IMR-90 (cell line): ENCODE data around the gene NCAPD3. TPM values are rescaled to one million over a fixed set of nuclear protein-coding genes. Genes with fewer than 3 reads are reported as not detected.

Experiments
- ATAC-seq: fragments of 200-7000 bp; cut with Tn5 transposase; 2 replicates; pipeline ENCODE4 v1.9.1; 2020; ENCODE audit warnings: low read depth, mild to moderate bottlenecking, moderate library complexity
- BruUV-seq: library from RNA; stranded (reverse); fragments of 400-500 nt; replicated peaks from 2 replicates; lab custom pipeline; 2021; lab: Mats Ljungman, UMichigan
- CTCF ChIA-PET: fragments of 300-600 bp; formaldehyde crosslinking; extraction: SDS; loops from one replicate; lab custom pipeline; 2021; ENCODE audit warnings: antibody characterized with exemption; lab: Yijun Ruan, JAX
- POLR2A ChIA-PET: fragments of 300-600 bp; sonication (Branson Sonifier 250); formaldehyde crosslinking; loops from one replicate; lab custom pipeline; 2022; ENCODE audit warnings: antibody characterized with exemption; ENCODE audit not compliant: unreplicated experiment; lab: Charles Lee
- DNase-seq: peaks from one replicate; pipeline ENCODE4 v3.0.0; 2013
- H2AFZ ChIP-seq: replicated peaks from 2 replicates; pipeline ENCODE3; 2013; ENCODE audit warnings: low read length, mild to moderate bottlenecking; ENCODE audit not compliant: poor library complexity
- H2AK5ac ChIP-seq: 2 replicates; pipeline ENCODE4 v1.6.1; 2013; ENCODE audit warnings: low read depth, low read length, inconsistent platforms
- H2AK9ac ChIP-seq: replicated peaks from 2 replicates; pipeline ENCODE3; 2013; ENCODE audit warnings: mild to moderate bottlenecking, low read depth, low read length, moderate library complexity; ENCODE audit not compliant: poor library complexity
- H2BK120ac ChIP-seq: 2 replicates; pipeline ENCODE4 v1.6.1; 2013; ENCODE audit warnings: low read depth, low read length, inconsistent platforms
- H2BK15ac ChIP-seq: 3 replicates; pipeline ENCODE4 v1.6.1; 2013; ENCODE audit warnings: low read depth, low read length, inconsistent platforms
- H2BK20ac ChIP-seq: 2 replicates; pipeline ENCODE4 v1.6.1; 2013; ENCODE audit warnings: low read depth, mild to moderate bottlenecking, inconsistent platforms, low read length, moderate library complexity
- H2BK5ac ChIP-seq: 2 replicates; pipeline ENCODE4 v1.6.1; 2013; ENCODE audit warnings: mild to moderate bottlenecking, low read depth, low read length, inconsistent platforms; ENCODE audit not compliant: poor library complexity, severe bottlenecking
- H3K14ac ChIP-seq: replicated peaks from 2 replicates; pipeline ENCODE4 v1.6.1; 2013; ENCODE audit warnings: low read depth, low read length, inconsistent platforms
- H3K18ac ChIP-seq: 2 replicates; pipeline ENCODE4 v1.6.1; 2013; ENCODE audit warnings: low read depth, low read length, control low read depth
- H3K23ac ChIP-seq: 2 replicates; pipeline ENCODE4 v1.6.1; 2013; ENCODE audit warnings: low read depth, low read length, inconsistent platforms
- H3K27ac ChIP-seq: 2 replicates; pipeline ENCODE4 v1.5.1; 2013; ENCODE audit warnings: mild to moderate bottlenecking, control low read depth, low read length; ENCODE audit not compliant: insufficient read depth
- H3K27me3 ChIP-seq: 2 replicates; pipeline ENCODE4 v1.6.1; 2013; ENCODE audit warnings: low read length; ENCODE audit not compliant: control insufficient read depth, insufficient read depth
- H3K36me3 ChIP-seq: 2 replicates; pipeline ENCODE4 v1.6.1; 2013; ENCODE audit warnings: low read length, mixed read lengths; ENCODE audit not compliant: control insufficient read depth, insufficient read depth
- H3K4ac ChIP-seq: 2 replicates; pipeline ENCODE4 v1.6.1; 2013; ENCODE audit warnings: low read depth, low read length, inconsistent platforms
- H3K4me1 ChIP-seq: 2 replicates; pipeline ENCODE4 v1.6.1; 2013; ENCODE audit warnings: low read length, mixed read lengths; ENCODE audit not compliant: control insufficient read depth, insufficient read depth
- H3K4me2 ChIP-seq: 2 replicates; pipeline ENCODE4 v1.6.1; 2013; ENCODE audit warnings: low read depth, mild to moderate bottlenecking, control low read depth, low read length, moderate library complexity
- H3K4me3 ChIP-seq: 2 replicates; pipeline ENCODE4 v1.5.1; 2013; ENCODE audit warnings: low read depth, mild to moderate bottlenecking, control low read depth, low read length, moderate library complexity; ENCODE audit not compliant: insufficient read depth
- H3K56ac ChIP-seq: 2 replicates; pipeline ENCODE4 v1.6.1; 2013; ENCODE audit warnings: low read length, inconsistent platforms; ENCODE audit not compliant: insufficient read depth; ENCODE audit errors: extremely low read depth
- H3K79me1 ChIP-seq, 2 experiments: 2 replicates each; pipeline ENCODE4 v1.6.1; 2013; ENCODE audit warnings: low read length in 2 of 2, inconsistent platforms in 1 of 2, low read depth in 1 of 2
- H3K9ac ChIP-seq: 2 replicates; pipeline ENCODE4 v1.6.1; 2013; ENCODE audit warnings: low read depth, low read length, control low read depth
- H3K9me1 ChIP-seq: 2 replicates; pipeline ENCODE4 v1.6.1; 2013; ENCODE audit warnings: low read length, inconsistent platforms; ENCODE audit not compliant: insufficient read depth
- H3K9me3 ChIP-seq: 2 replicates; pipeline ENCODE4 v1.6.1; 2013; ENCODE audit warnings: low read length; ENCODE audit not compliant: control insufficient read depth, insufficient read depth
- H4K20me1 ChIP-seq: 2 replicates; pipeline ENCODE4 v1.6.1; 2013; ENCODE audit warnings: low read length, inconsistent platforms; ENCODE audit not compliant: insufficient read depth
- H4K5ac ChIP-seq: 2 replicates; pipeline ENCODE4 v1.6.1; 2013; ENCODE audit warnings: mild to moderate bottlenecking, low read depth, low read length, control low read depth
- H4K8ac ChIP-seq, 2 experiments: 2 replicates each; pipeline ENCODE4 v1.6.1; 2013; ENCODE audit warnings: low read depth in 2 of 2, low read length in 2 of 2, control low read depth in 1 of 2, inconsistent platforms in 1 of 2
- H4K91ac ChIP-seq: 2 replicates; pipeline ENCODE4 v1.6.1; 2013; ENCODE audit warnings: low read depth, low read length, inconsistent platforms; ENCODE audit not compliant: insufficient read depth
- BHLHE40 ChIP-seq: fragments of 150-350 bp; IDR thresholded peaks from 2 replicates; pipeline ENCODE4 v1.6.1; 2016; ENCODE audit warnings: mild to moderate bottlenecking, low read depth, low read length
- CEBPB ChIP-seq: IDR thresholded peaks from 2 replicates; pipeline ENCODE4 v1.6.1; 2012; ENCODE audit warnings: low read depth, low read length, improper control_type of control experiment
- CHD1 ChIP-seq: IDR thresholded peaks from 2 replicates; pipeline ENCODE4 v1.6.1; 2012; ENCODE audit warnings: low read depth, low read length, improper control_type of control experiment
- CTCF ChIP-seq: conservative IDR thresholded peaks from 2 replicates; pipeline ENCODE4 v1.5.1; 2012; ENCODE audit warnings: mild to moderate bottlenecking, low read depth, low read length, improper control_type of control experiment
- ELK1 ChIP-seq: fragments of 150-350 bp; IDR thresholded peaks from 2 replicates; pipeline ENCODE4 v1.6.1; 2016; ENCODE audit warnings: low read depth, mild to moderate bottlenecking, low read length, moderate library complexity, borderline replicate concordance
- FOS ChIP-seq: fragments of 150-350 bp; IDR thresholded peaks from 2 replicates; pipeline ENCODE4 v1.6.1; 2016; ENCODE audit warnings: low read depth, low read length
- MAFK ChIP-seq: IDR thresholded peaks from 2 replicates; pipeline ENCODE4 v1.6.1; 2012; ENCODE audit warnings: low read depth, low read length, improper control_type of control experiment
- MAZ ChIP-seq: IDR thresholded peaks from 2 replicates; pipeline ENCODE4 v1.6.1; 2012; ENCODE audit warnings: low read depth, mild to moderate bottlenecking, low read length, improper control_type of control experiment, moderate library complexity, borderline replicate concordance
- MXI1 ChIP-seq: IDR thresholded peaks from 2 replicates; pipeline ENCODE4 v1.6.1; 2012; ENCODE audit warnings: low read depth, mild to moderate bottlenecking, low read length, moderate library complexity, borderline replicate concordance
- NFE2L2 ChIP-seq: fragments of 150-350 bp; IDR thresholded peaks from 2 replicates; pipeline ENCODE4 v1.6.1; 2016; ENCODE audit warnings: low read depth, mild to moderate bottlenecking, low read length
- POLR2A ChIP-seq: IDR thresholded peaks from 2 replicates; pipeline ENCODE4 v1.6.1; 2012; ENCODE audit warnings: mild to moderate bottlenecking, low read depth, low read length
- RAD21 ChIP-seq: IDR thresholded peaks from 2 replicates; pipeline ENCODE4 v1.6.1; 2012; ENCODE audit warnings: low read length, improper control_type of control experiment
- RCOR1 ChIP-seq: IDR thresholded peaks from 2 replicates; pipeline ENCODE4 v1.6.1; 2012; ENCODE audit warnings: mild to moderate bottlenecking, low read length, improper control_type of control experiment; ENCODE audit not compliant: insufficient replicate concordance
- RFX5 ChIP-seq: IDR thresholded peaks from 2 replicates; pipeline ENCODE4 v1.8.0; 2012; ENCODE audit warnings: low read depth, mild to moderate bottlenecking, low read length, moderate library complexity
- SMC3 ChIP-seq: fragments of 150-350 bp; IDR thresholded peaks from 2 replicates; pipeline ENCODE4 v1.6.1; 2016; ENCODE audit warnings: low read depth, mild to moderate bottlenecking, antibody characterized with exemption, low read length, moderate library complexity
- USF2 ChIP-seq: fragments of 150-350 bp; IDR thresholded peaks from 2 replicates; pipeline ENCODE4 v1.6.1; 2017; ENCODE audit warnings: mild to moderate bottlenecking, antibody characterized with exemption, low read length, low read depth
- WGBS, 2 experiments: methylation state at CpG; one replicate each; pipeline versions ENCODE4 v1.1.5 to v1.1.7; 2013; ENCODE audit warnings: missing lambda C conversion rate in 2 of 2; ENCODE audit not compliant: insufficient read length in 1 of 2; ENCODE audit errors: extremely low coverage in 2 of 2; 5-methylcytosine and 5-hydroxymethylcytosine counted together
- dilution Hi-C: fragments of 300-500 bp; cut with HindIII; formaldehyde crosslinking; loops from one replicate; pipeline ENCODE4 v1.14.3; 2018; ENCODE audit warnings: low sequenced_read_pairs; ENCODE audit not compliant: unreplicated experiment
- in situ Hi-C: fragments of 300-500 bp; cut with MboI; formaldehyde crosslinking; loops from 3 replicates; pipeline ENCODE4 v1.14.3; 2019; ENCODE audit warnings: low sequenced_read_pairs, inconsistent platforms, mixed read lengths
- intact Hi-C: fragments of 100-400 bp; cut with micrococcal nuclease; formaldehyde crosslinking; loops from 2 replicates; pipeline ENCODE4 v1.10.0; 2022
- polyA plus RNA-seq, 3 experiments: library from polyadenylated mRNA; depleted of rRNA; stranded (reverse); fragments of >200 nt; gene quantifications; 2 replicates each; pipeline ENCODE4 v1.2.3, GENCODE V29; 2012; ENCODE audit warnings: low replicate concordance in 1 of 3
- total RNA-seq: library from RNA; depleted of rRNA; stranded (reverse); fragments of >200 nt; gene quantifications from 2 replicates; pipeline ENCODE4 v1.2.3, GENCODE V29; 2012

Gene NCAPD3
- total and polyA plus RNA-seq, 2 of the 4 experiments (the other 2 are of a cell fraction) = 18.0 to 19.2 TPM

GRCh38 chr11:134233729-134234179 lies 10.0 kb upstream of the NCAPD3 start:
- dilution Hi-C loops = no loop called here

More at GRCh38 chr11:134233729-134234179, 10.0 kb upstream of the NCAPD3 start:
- H3K27ac ChIP-seq = no peak overlapping the region
- no peak overlapping the region for H3K56ac ChIP-seq
- TF ChIP-seq MXI1 = no peak
- TF ChIP-seq SMC3 = no peak
- no peak for TF ChIP-seq CHD1
- TF ChIP-seq CTCF = no peak
- no peak for TF ChIP-seq ELK1
- no peak for TF ChIP-seq POLR2A
- no peak for TF ChIP-seq BHLHE40
- no peak for TF ChIP-seq CEBPB
- no peak for TF ChIP-seq FOS
- no peak for TF ChIP-seq RCOR1
- TF ChIP-seq MAFK = no peak
- no peak for TF ChIP-seq RAD21
- TF ChIP-seq MAZ = no peak
- no peak for TF ChIP-seq USF2
- TF ChIP-seq RFX5 = no peak
- no peak for TF ChIP-seq NFE2L2
- ATAC-seq (no peak), DNase-seq (no peak)
- no peak overlapping the region for H2BK5ac ChIP-seq
- H3K4me3 ChIP-seq = no peak overlapping the region
- no peak overlapping the region for H2AK5ac ChIP-seq
- H3K36me3 ChIP-seq = peaks cover 8% of the 10 kb centered on the region
- no peak overlapping the region for H3K4me2 ChIP-seq
- H3K4me1 ChIP-seq = no peaks in the 10 kb centered on the region
- ChIA-PET CTCF (interaction anchor here (2.1 kb wide), 1 partner anchor 27 kb away, joined by 5 read pairs; no protein-coding TSS in a partner anchor), POLR2A (no interaction called here)
- H4K20me1 ChIP-seq = peaks cover 25% of the 10 kb centered on the region
- H4K8ac ChIP-seq = no peak overlapping the region
- H3K9ac ChIP-seq = no peak overlapping the region
- no peaks in the 10 kb centered on the region for H3K9me3 ChIP-seq
- in situ Hi-C loops = no loop called here
- H3K18ac ChIP-seq = no peak overlapping the region
- H3K27me3 ChIP-seq = no peaks in the 10 kb centered on the region
- H4K91ac ChIP-seq = no peak overlapping the region
- H2AK9ac ChIP-seq = no peak overlapping the region
- H2AFZ ChIP-seq = no peak overlapping the region
- no peak overlapping the region for H3K23ac ChIP-seq
- intact Hi-C loops = no loop called here
- H3K9me1 ChIP-seq = peaks cover 7% of the 10 kb centered on the region; the same call in 1 of the 2 replicates
- no TSS peak for BruUV-seq
- no peak overlapping the region for H4K5ac ChIP-seq
- H2BK15ac ChIP-seq = no peak overlapping the region
- H3K79me1 ChIP-seq = peaks cover 28 to 60% of the 10 kb centered on the region in 2 experiments
- no peak overlapping the region for H3K4ac ChIP-seq
- no CpG with 5 or more reads among the region's 4 CpGs for WGBS, 2 experiments
- H3K14ac ChIP-seq = no peak overlapping the region
- H2BK120ac ChIP-seq = no peak overlapping the region
- H2BK20ac ChIP-seq = no peak overlapping the region
